Skin of body (tissue), 2 donors: ENCODE results near the gene PIRT. TPM values are rescaled to one million over a fixed set of nuclear protein-coding genes. Genes with fewer than 3 reads are reported as not detected.
A peak's percentile ranks its signal among the peaks of the same experiment; 100 is the strongest.

ENCODE experiments used
- DNase-seq: peaks from one replicate; lab custom pipeline; 2025; lab: John Stamatoyannopoulos, UW
- total RNA-seq: library from RNA; depleted of rRNA; stranded (reverse); fragments of >200 nt; gene quantifications from one replicate; pipeline ENCODE4 v1.2.3, GENCODE V29; 2014

Gene PIRT
- total RNA-seq, 1 donor from 2014 or later = 0.20 TPM

- DNase-seq = no peak
Measured at GRCh38 chr17:10821770-10822169, 16.1 kb downstream of the PIRT start.

- no peak for DNase-seq
Measured at GRCh38 chr17:10821054-10821453, 16.8 kb downstream of the PIRT start.

- DNase-seq = no peak
Measured at GRCh38 chr17:10815319-10815718, 22.6 kb downstream of the PIRT start.

GRCh38 chr17:10814075-10814474 lies 23.8 kb downstream of the PIRT start:
- DNase-seq = peak; percentile 52

- no peak for DNase-seq
Measured at GRCh38 chr17:10812674-10813073, 25.2 kb downstream of the PIRT start.

- DNase-seq = no peak
Measured at GRCh38 chr17:10809605-10810004, 28.3 kb downstream of the PIRT start.

- no peak for DNase-seq
Measured at GRCh38 chr17:10807704-10808128, 30.2 kb downstream of the PIRT start.

- no peak for DNase-seq
Measured at GRCh38 chr17:10806545-10807262, 31.2 kb downstream of the PIRT start.

- DNase-seq = no peak
Measured at GRCh38 chr17:10805911-10806310, 32.0 kb downstream of the PIRT start.

GRCh38 chr17:10804546-10804945 lies 33.3 kb downstream of the PIRT start:
- no peak for DNase-seq

- no peak for DNase-seq
Measured at GRCh38 chr17:10803830-10804475, 33.9 kb downstream of the PIRT start, which contains the start of gene TMEM238L. TSS of gene TMEM238L (minus strand) at chr17:10804099. CDS start at chr17:10803963, 136 bp downstream.

- no peak for DNase-seq
Measured at GRCh38 chr17:10803350-10803749, 34.5 kb downstream of the PIRT start.

- no peak for DNase-seq
Measured at GRCh38 chr17:10802496-10803284, 35.2 kb downstream of the PIRT start.

- DNase-seq = no peak
Measured at GRCh38 chr17:10799407-10799806, 38.5 kb downstream of the PIRT start.

GRCh38 chr17:10798910-10799309 lies 39.0 kb downstream of the PIRT start:
- DNase-seq = no peak

GRCh38 chr17:10798332-10798749 lies 39.5 kb downstream of the PIRT start:
- DNase-seq = no peak

GRCh38 chr17:10797476-10798328 lies 40.2 kb downstream of the PIRT start:
- DNase-seq = no peak

GRCh38 chr17:10793816-10794215 lies 44.1 kb downstream of the PIRT start:
- DNase-seq = peak; percentile 30

- no peak for DNase-seq
Measured at GRCh38 chr17:10793256-10793655, 44.6 kb downstream of the PIRT start.

GRCh38 chr17:10792151-10792550 lies 45.7 kb downstream of the PIRT start:
- no peak for DNase-seq
